A549 (cell line): ENCODE measurements around the gene RNF123.
"Not testable (repeated sequence)": the region's sequence is repeated elsewhere in the genome, so short reads cannot be mapped to it uniquely, and the experiment has no call there.

Experiments used
- ATOH8 ChIP-seq: fragments of 250-450 bp; sonication (Bioruptor Pico); IDR thresholded peaks from 2 replicates; pipeline ENCODE4 v1.5.0; 2020; ENCODE audit warnings: low read depth, mild to moderate bottlenecking, moderate library complexity
- CHD2 ChIP-seq: fragments of 150-350 bp; IDR thresholded peaks from 2 replicates; pipeline ENCODE4 v1.6.1; 2014; ENCODE audit warnings: low read length; ENCODE audit not compliant: partially characterized antibody
- CTCF ChIP-seq: fragments of >200 bp; sonication (Bioruptor Twin); formaldehyde crosslinking; IDR thresholded peaks from 3 replicates; pipeline ENCODE4 v1.5.1; 2016
- EP300 ChIP-seq, 2 experiments: fragments of >200 bp; sonication (Bioruptor Twin); formaldehyde crosslinking; IDR thresholded peaks; 2 replicates in 1 of 2; 3 replicates in 1 of 2; pipeline ENCODE4 v1.6.1; 2016 to 2017

GRCh38 chr3:49687424-49687795, 1.9 kb upstream of the RNF123 start:
- TF ChIP-seq CTCF; ATOH8 (CRISPR knock-in tag); CHD2; EP300 (IDR thresholded peaks at IDR 0.05): not testable (repeated sequence)
